GM12874 (cell line): ENCODE data around the gene OCIAD2.

Experiments used
- CTCF ChIP-seq: IDR thresholded peaks from 2 replicates; pipeline ENCODE4 v1.5.1; 2011; ENCODE audit warnings: low read depth, mild to moderate bottlenecking, control low read depth, low read length, moderate library complexity; ENCODE audit not compliant: insufficient read depth

OCIAD2 gene

DNA sequence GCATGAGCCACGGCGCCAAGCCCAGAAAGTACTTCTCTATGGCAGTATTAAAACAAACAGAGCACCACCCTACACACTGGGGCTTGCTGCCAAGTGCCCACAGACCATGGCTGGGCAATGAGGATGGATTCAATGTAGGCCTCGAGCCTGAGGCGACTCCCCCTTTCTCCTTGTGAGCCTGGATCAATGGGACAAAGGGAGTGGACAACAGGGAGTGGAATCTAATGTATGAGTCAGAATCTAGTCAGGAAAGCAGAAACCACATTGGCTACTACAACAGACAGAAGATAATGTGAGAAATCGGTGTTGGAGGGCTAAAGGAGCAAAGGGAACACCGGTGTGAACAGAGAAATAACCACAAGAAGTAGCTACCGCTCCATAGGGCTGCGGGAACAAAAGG, 37.7 kb upstream of the OCIAD2 start:
- TF ChIP-seq CTCF, result no peak

GRCh38 chr4:48943387-48943786, 36.8 kb upstream of the OCIAD2 start:
- TF ChIP-seq CTCF, result no peak

DNA sequence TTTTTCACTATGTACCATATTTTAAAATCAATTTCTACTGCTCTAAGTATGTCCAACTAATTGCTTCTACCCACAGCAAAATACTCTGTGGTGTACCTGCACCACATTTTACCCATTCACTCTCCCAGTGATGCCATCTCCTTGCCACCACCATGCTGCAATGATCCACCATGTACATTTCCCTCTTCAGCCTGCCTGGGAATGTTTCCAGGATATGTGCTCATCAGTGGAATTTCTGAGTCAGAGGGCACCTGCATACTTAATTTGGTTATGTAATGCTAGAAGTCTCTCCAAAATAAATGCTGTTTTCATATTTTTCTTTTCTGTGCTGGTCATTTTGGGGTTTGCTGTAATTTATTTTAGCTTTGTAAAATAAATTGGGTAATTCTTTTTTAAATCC, 33.2 kb upstream of the OCIAD2 start:
- TF ChIP-seq CTCF, result no peak

- TF ChIP-seq CTCF, result no peak
Measured at GRCh38 chr4:48938831-48939230, 32.3 kb upstream of the OCIAD2 start.

DNA sequence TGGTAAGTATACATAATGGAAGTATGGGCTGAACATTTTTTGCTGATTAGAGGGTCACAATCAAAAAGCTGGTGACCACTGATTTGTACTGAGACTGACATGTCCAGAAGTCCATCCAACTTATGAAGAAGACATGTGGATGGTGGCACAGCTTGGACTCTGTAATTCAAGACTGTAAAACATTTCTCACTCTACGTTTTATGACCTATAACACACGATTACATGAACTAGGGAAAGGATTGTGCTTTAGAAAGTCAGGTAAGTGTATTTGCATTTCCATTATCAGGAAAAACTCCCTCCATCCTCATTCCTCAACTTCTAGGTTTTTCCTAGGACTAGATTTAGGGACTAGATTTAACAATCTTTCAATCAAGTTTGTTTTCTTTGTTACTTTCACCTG, 30.5 kb upstream of the OCIAD2 start:
- TF ChIP-seq CTCF, result no peak

DNA sequence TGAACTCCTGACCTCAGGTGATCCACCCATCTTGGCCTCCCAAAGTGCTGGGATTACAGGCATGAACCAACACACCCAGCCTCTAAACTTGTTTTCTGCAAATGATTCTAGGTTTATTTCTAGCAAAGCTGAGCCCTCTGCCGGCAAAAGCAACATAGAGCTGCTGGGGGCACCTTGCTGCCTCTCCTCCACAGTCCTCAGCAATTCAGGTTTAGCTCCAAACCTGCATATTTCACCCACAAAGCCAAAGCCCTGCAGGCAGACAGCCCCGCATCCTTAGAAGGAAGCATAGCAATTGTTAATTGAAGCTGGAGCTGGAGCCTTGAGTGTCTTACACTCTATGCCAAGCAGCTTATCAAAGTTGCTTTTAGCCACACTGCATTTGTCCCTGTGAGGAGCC, 24.9 kb upstream of the OCIAD2 start:
- no peak for TF ChIP-seq CTCF

DNA sequence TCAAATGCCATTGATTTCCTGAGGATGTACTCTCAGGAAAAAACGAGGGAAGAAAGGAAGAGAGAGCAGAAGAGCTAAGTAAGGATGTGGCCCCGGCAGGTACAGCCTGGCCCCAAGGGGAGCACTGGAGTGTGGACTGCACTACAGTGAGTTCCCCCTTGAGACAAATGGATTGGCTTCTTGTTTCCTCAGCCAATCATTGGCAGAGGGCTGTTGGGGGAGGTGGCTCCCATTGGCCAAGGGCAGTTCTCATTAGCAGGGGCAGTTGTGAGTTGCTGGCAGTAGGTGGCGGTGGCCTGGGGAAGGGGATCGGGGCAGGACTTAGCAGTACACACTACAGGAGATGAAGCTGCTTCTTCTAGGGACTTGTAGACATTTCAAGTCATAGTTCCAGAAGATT, 24.1 kb upstream of the OCIAD2 start:
- TF ChIP-seq CTCF, result no peak

DNA sequence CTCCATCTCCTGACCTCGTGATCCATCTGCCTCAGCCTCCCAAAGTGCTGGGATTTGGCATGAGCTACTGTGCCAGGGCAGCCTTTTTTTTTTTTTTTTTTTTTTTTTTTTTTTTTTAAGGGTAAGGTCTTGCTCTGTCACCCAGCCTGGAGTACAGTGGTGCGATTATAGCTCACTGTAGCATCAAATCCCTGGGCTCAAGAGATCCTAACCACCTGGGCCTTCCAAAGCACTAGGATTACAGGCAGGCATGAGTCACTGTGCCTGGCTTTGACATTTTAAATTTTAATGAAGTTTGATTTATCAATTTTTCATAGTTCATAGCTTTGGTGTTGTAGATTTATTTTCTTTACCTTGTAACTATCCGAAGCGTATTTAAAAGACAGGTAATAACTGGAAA, 17.8 kb upstream of the OCIAD2 start:
- TF ChIP-seq CTCF, result no peak
